IMR-90 (cell line): ENCODE measurements around the gene FAM168B. TPM values are rescaled to one million over a fixed set of nuclear protein-coding genes. Genes with fewer than 3 reads are reported as not detected.
A peak's percentile ranks its signal among the peaks of the same experiment; 100 is the strongest.

Experiments used
- ATAC-seq: fragments of 200-7000 bp; cut with Tn5 transposase; 2 replicates; pipeline ENCODE4 v1.9.1; 2020; ENCODE audit warnings: low read depth, mild to moderate bottlenecking, moderate library complexity
- BruUV-seq: library from RNA; stranded (reverse); fragments of 400-500 nt; replicated peaks from 2 replicates; lab custom pipeline; 2021; lab: Mats Ljungman, UMichigan
- CTCF ChIA-PET: fragments of 300-600 bp; formaldehyde crosslinking; extraction: SDS; loops from one replicate; lab custom pipeline; 2021; ENCODE audit warnings: antibody characterized with exemption; lab: Yijun Ruan, JAX
- POLR2A ChIA-PET: fragments of 300-600 bp; sonication (Branson Sonifier 250); formaldehyde crosslinking; loops from one replicate; lab custom pipeline; 2022; ENCODE audit warnings: antibody characterized with exemption; ENCODE audit not compliant: unreplicated experiment; lab: Charles Lee
- DNase-seq: peaks from one replicate; pipeline ENCODE4 v3.0.0; 2013
- H2AFZ ChIP-seq: replicated peaks from 2 replicates; pipeline ENCODE3; 2013; ENCODE audit warnings: low read length, mild to moderate bottlenecking; ENCODE audit not compliant: poor library complexity
- H2AK5ac ChIP-seq: 2 replicates; pipeline ENCODE4 v1.6.1; 2013; ENCODE audit warnings: low read depth, low read length, inconsistent platforms
- H2AK9ac ChIP-seq: replicated peaks from 2 replicates; pipeline ENCODE3; 2013; ENCODE audit warnings: mild to moderate bottlenecking, low read depth, low read length, moderate library complexity; ENCODE audit not compliant: poor library complexity
- H2BK120ac ChIP-seq: 2 replicates; pipeline ENCODE4 v1.6.1; 2013; ENCODE audit warnings: low read depth, low read length, inconsistent platforms
- H2BK15ac ChIP-seq: 3 replicates; pipeline ENCODE4 v1.6.1; 2013; ENCODE audit warnings: low read depth, low read length, inconsistent platforms
- H2BK20ac ChIP-seq: 2 replicates; pipeline ENCODE4 v1.6.1; 2013; ENCODE audit warnings: low read depth, mild to moderate bottlenecking, inconsistent platforms, low read length, moderate library complexity
- H2BK5ac ChIP-seq: 2 replicates; pipeline ENCODE4 v1.6.1; 2013; ENCODE audit warnings: mild to moderate bottlenecking, low read depth, low read length, inconsistent platforms; ENCODE audit not compliant: poor library complexity, severe bottlenecking
- H3K14ac ChIP-seq: replicated peaks from 2 replicates; pipeline ENCODE4 v1.6.1; 2013; ENCODE audit warnings: low read depth, low read length, inconsistent platforms
- H3K18ac ChIP-seq: 2 replicates; pipeline ENCODE4 v1.6.1; 2013; ENCODE audit warnings: low read depth, low read length, control low read depth
- H3K23ac ChIP-seq: 2 replicates; pipeline ENCODE4 v1.6.1; 2013; ENCODE audit warnings: low read depth, low read length, inconsistent platforms
- H3K27ac ChIP-seq: 2 replicates; pipeline ENCODE4 v1.5.1; 2013; ENCODE audit warnings: mild to moderate bottlenecking, control low read depth, low read length; ENCODE audit not compliant: insufficient read depth
- H3K27me3 ChIP-seq: 2 replicates; pipeline ENCODE4 v1.6.1; 2013; ENCODE audit warnings: low read length; ENCODE audit not compliant: control insufficient read depth, insufficient read depth
- H3K36me3 ChIP-seq: 2 replicates; pipeline ENCODE4 v1.6.1; 2013; ENCODE audit warnings: low read length, mixed read lengths; ENCODE audit not compliant: control insufficient read depth, insufficient read depth
- H3K4ac ChIP-seq: 2 replicates; pipeline ENCODE4 v1.6.1; 2013; ENCODE audit warnings: low read depth, low read length, inconsistent platforms
- H3K4me1 ChIP-seq: 2 replicates; pipeline ENCODE4 v1.6.1; 2013; ENCODE audit warnings: low read length, mixed read lengths; ENCODE audit not compliant: control insufficient read depth, insufficient read depth
- H3K4me2 ChIP-seq: 2 replicates; pipeline ENCODE4 v1.6.1; 2013; ENCODE audit warnings: low read depth, mild to moderate bottlenecking, control low read depth, low read length, moderate library complexity
- H3K4me3 ChIP-seq: 2 replicates; pipeline ENCODE4 v1.5.1; 2013; ENCODE audit warnings: low read depth, mild to moderate bottlenecking, control low read depth, low read length, moderate library complexity; ENCODE audit not compliant: insufficient read depth
- H3K56ac ChIP-seq: 2 replicates; pipeline ENCODE4 v1.6.1; 2013; ENCODE audit warnings: low read length, inconsistent platforms; ENCODE audit not compliant: insufficient read depth; ENCODE audit errors: extremely low read depth
- H3K79me1 ChIP-seq, 2 experiments: 2 replicates each; pipeline ENCODE4 v1.6.1; 2013; ENCODE audit warnings: low read length in 2 of 2, inconsistent platforms in 1 of 2, low read depth in 1 of 2
- H3K9ac ChIP-seq: 2 replicates; pipeline ENCODE4 v1.6.1; 2013; ENCODE audit warnings: low read depth, low read length, control low read depth
- H3K9me1 ChIP-seq: 2 replicates; pipeline ENCODE4 v1.6.1; 2013; ENCODE audit warnings: low read length, inconsistent platforms; ENCODE audit not compliant: insufficient read depth
- H3K9me3 ChIP-seq: 2 replicates; pipeline ENCODE4 v1.6.1; 2013; ENCODE audit warnings: low read length; ENCODE audit not compliant: control insufficient read depth, insufficient read depth
- H4K20me1 ChIP-seq: 2 replicates; pipeline ENCODE4 v1.6.1; 2013; ENCODE audit warnings: low read length, inconsistent platforms; ENCODE audit not compliant: insufficient read depth
- H4K5ac ChIP-seq: 2 replicates; pipeline ENCODE4 v1.6.1; 2013; ENCODE audit warnings: mild to moderate bottlenecking, low read depth, low read length, control low read depth
- H4K8ac ChIP-seq, 2 experiments: 2 replicates each; pipeline ENCODE4 v1.6.1; 2013; ENCODE audit warnings: low read depth in 2 of 2, low read length in 2 of 2, control low read depth in 1 of 2, inconsistent platforms in 1 of 2
- H4K91ac ChIP-seq: 2 replicates; pipeline ENCODE4 v1.6.1; 2013; ENCODE audit warnings: low read depth, low read length, inconsistent platforms; ENCODE audit not compliant: insufficient read depth
- BHLHE40 ChIP-seq: fragments of 150-350 bp; IDR thresholded peaks from 2 replicates; pipeline ENCODE4 v1.6.1; 2016; ENCODE audit warnings: mild to moderate bottlenecking, low read depth, low read length
- CEBPB ChIP-seq: IDR thresholded peaks from 2 replicates; pipeline ENCODE4 v1.6.1; 2012; ENCODE audit warnings: low read depth, low read length, improper control_type of control experiment
- CHD1 ChIP-seq: IDR thresholded peaks from 2 replicates; pipeline ENCODE4 v1.6.1; 2012; ENCODE audit warnings: low read depth, low read length, improper control_type of control experiment
- CTCF ChIP-seq: conservative IDR thresholded peaks from 2 replicates; pipeline ENCODE4 v1.5.1; 2012; ENCODE audit warnings: mild to moderate bottlenecking, low read depth, low read length, improper control_type of control experiment
- ELK1 ChIP-seq: fragments of 150-350 bp; IDR thresholded peaks from 2 replicates; pipeline ENCODE4 v1.6.1; 2016; ENCODE audit warnings: low read depth, mild to moderate bottlenecking, low read length, moderate library complexity, borderline replicate concordance
- FOS ChIP-seq: fragments of 150-350 bp; IDR thresholded peaks from 2 replicates; pipeline ENCODE4 v1.6.1; 2016; ENCODE audit warnings: low read depth, low read length
- MAFK ChIP-seq: IDR thresholded peaks from 2 replicates; pipeline ENCODE4 v1.6.1; 2012; ENCODE audit warnings: low read depth, low read length, improper control_type of control experiment
- MAZ ChIP-seq: IDR thresholded peaks from 2 replicates; pipeline ENCODE4 v1.6.1; 2012; ENCODE audit warnings: low read depth, mild to moderate bottlenecking, low read length, improper control_type of control experiment, moderate library complexity, borderline replicate concordance
- MXI1 ChIP-seq: IDR thresholded peaks from 2 replicates; pipeline ENCODE4 v1.6.1; 2012; ENCODE audit warnings: low read depth, mild to moderate bottlenecking, low read length, moderate library complexity, borderline replicate concordance
- NFE2L2 ChIP-seq: fragments of 150-350 bp; IDR thresholded peaks from 2 replicates; pipeline ENCODE4 v1.6.1; 2016; ENCODE audit warnings: low read depth, mild to moderate bottlenecking, low read length
- RAD21 ChIP-seq: IDR thresholded peaks from 2 replicates; pipeline ENCODE4 v1.6.1; 2012; ENCODE audit warnings: low read length, improper control_type of control experiment
- RCOR1 ChIP-seq: IDR thresholded peaks from 2 replicates; pipeline ENCODE4 v1.6.1; 2012; ENCODE audit warnings: mild to moderate bottlenecking, low read length, improper control_type of control experiment; ENCODE audit not compliant: insufficient replicate concordance
- RFX5 ChIP-seq: IDR thresholded peaks from 2 replicates; pipeline ENCODE4 v1.8.0; 2012; ENCODE audit warnings: low read depth, mild to moderate bottlenecking, low read length, moderate library complexity
- SMC3 ChIP-seq: fragments of 150-350 bp; IDR thresholded peaks from 2 replicates; pipeline ENCODE4 v1.6.1; 2016; ENCODE audit warnings: low read depth, mild to moderate bottlenecking, antibody characterized with exemption, low read length, moderate library complexity
- WGBS, 2 experiments: methylation state at CpG; one replicate each; pipeline versions ENCODE4 v1.1.5 to v1.1.7; 2013; ENCODE audit warnings: missing lambda C conversion rate in 2 of 2; ENCODE audit not compliant: insufficient read length in 1 of 2; ENCODE audit errors: extremely low coverage in 2 of 2; 5-methylcytosine and 5-hydroxymethylcytosine counted together
- dilution Hi-C: fragments of 300-500 bp; cut with HindIII; formaldehyde crosslinking; loops from one replicate; pipeline ENCODE4 v1.14.3; 2018; ENCODE audit warnings: low sequenced_read_pairs; ENCODE audit not compliant: unreplicated experiment
- in situ Hi-C: fragments of 300-500 bp; cut with MboI; formaldehyde crosslinking; loops from 3 replicates; pipeline ENCODE4 v1.14.3; 2019; ENCODE audit warnings: low sequenced_read_pairs, inconsistent platforms, mixed read lengths
- intact Hi-C: fragments of 100-400 bp; cut with micrococcal nuclease; formaldehyde crosslinking; loops from 2 replicates; pipeline ENCODE4 v1.10.0; 2022
- polyA plus RNA-seq, 3 experiments: library from polyadenylated mRNA; depleted of rRNA; stranded (reverse); fragments of >200 nt; gene quantifications; 2 replicates each; pipeline ENCODE4 v1.2.3, GENCODE V29; 2012; ENCODE audit warnings: low replicate concordance in 1 of 3
- total RNA-seq: library from RNA; depleted of rRNA; stranded (reverse); fragments of >200 nt; gene quantifications from 2 replicates; pipeline ENCODE4 v1.2.3, GENCODE V29; 2012

FAM168B gene
- total and polyA plus RNA-seq, 2 of the 4 experiments (the other 2 are of a cell fraction): 76.4 to 106 TPM

GRCh38 chr2:131121464-131121863, 28.2 kb upstream of the FAM168B start:
- in situ Hi-C loops (loop anchor here (25.0 kb wide), 2 partner anchors 391 to 759 kb away; partner anchors contain the start of gene PTPN18), dilution Hi-C loops (no loop called here), intact Hi-C loops (no loop called here)
- Histone ChIP-seq H3K9me1 (peaks cover 9% of the 10 kb centered on the region; the same call in 1 of the 2 replicates), H2AK5ac (no peak overlapping the region), H2AK9ac (no peak overlapping the region), H3K56ac (no peak overlapping the region), H3K4me2 (no peak overlapping the region), H3K27ac (no peak overlapping the region), H3K4me3 (no peak overlapping the region), H2BK15ac (no peak overlapping the region), H3K9ac (no peak overlapping the region), H3K4me1 (no peaks in the 10 kb centered on the region), H3K23ac (no peak overlapping the region), H2BK20ac (no peak overlapping the region), H4K5ac (no peak overlapping the region), H3K27me3 (no peaks in the 10 kb centered on the region), H4K8ac (no peak overlapping the region), H4K91ac (no peak overlapping the region), H2BK5ac (no peak overlapping the region), H4K20me1 (peaks cover 32% of the 10 kb centered on the region), H3K4ac (no peak overlapping the region), H3K36me3 (peaks cover 21% of the 10 kb centered on the region), H3K9me3 (no peaks in the 10 kb centered on the region), H3K14ac (no peak overlapping the region), H3K18ac (no peak overlapping the region), H3K79me1 (peaks cover 36 to 68% of the 10 kb centered on the region in 2 experiments), H2AFZ (no peak overlapping the region), H2BK120ac (no peak overlapping the region)
- TF ChIP-seq RCOR1 (no peak), CEBPB (no peak), CTCF (no peak), CHD1 (no peak), MXI1 (no peak), BHLHE40 (no peak), FOS (no peak), MAZ (no peak), MAFK (no peak), SMC3 (no peak), RFX5 (no peak), ELK1 (no peak), NFE2L2 (no peak), RAD21 (no peak)
- WGBS, 2 experiments: no CpG with 5 or more reads among the region's 4 CpGs
- DNase-seq (peak; percentile 58), ATAC-seq (peak; percentile 66)
- no TSS peak for BruUV-seq
- ChIA-PET POLR2A (no interaction called here), CTCF (no interaction called here)
